SK-N-SH (cell line): ENCODE measurements around the gene SMYD4. TPM values are rescaled to one million over a fixed set of nuclear protein-coding genes. Genes with fewer than 3 reads are reported as not detected.

Source experiments
- CTCF ChIA-PET: fragments of 300-600, 350-600 bp; formaldehyde crosslinking; extraction: SDS; loops from one replicate; lab custom pipeline; 2021; lab: Yijun Ruan, JAX
- POLR2A ChIA-PET: fragments of 350-600 bp; sonication (Branson Sonifier 250); formaldehyde crosslinking; extraction: SDS; loops from one replicate; lab custom pipeline; 2020; ENCODE audit warnings: antibody characterized with exemption, inconsistent platforms; lab: Yijun Ruan, JAX
- DNase-seq: peaks from one replicate; pipeline ENCODE4 v3.0.0; 2012
- H2AFZ ChIP-seq: fragments of 200-600 bp; sonication (generic); 2 replicates; pipeline ENCODE4 v1.8.1; 2016; ENCODE audit warnings: antibody characterized with exemption, mild to moderate bottlenecking, low read depth
- H3F3A ChIP-seq: fragments of 200-600 bp; sonication (generic); replicated peaks from 2 replicates; pipeline ENCODE3; 2016; ENCODE audit warnings: antibody characterized with exemption, mild to moderate bottlenecking; ENCODE audit not compliant: insufficient read depth
- H3K27ac ChIP-seq, 2 experiments: fragments of 200-500 bp in 1 of 2; fragments of 200-600 bp in 1 of 2; sonication (Bioruptor generic) in 1 of 2; sonication (generic), shearing (Covaris generic) in 1 of 2; 2 replicates each; pipeline versions ENCODE4 v1.5.1 to v1.6.1; 2014 to 2016; ENCODE audit warnings: low read depth in 2 of 2, inconsistent platforms in 1 of 2, low read length in 1 of 2, mild to moderate bottlenecking in 1 of 2, mixed read lengths in 1 of 2
- H3K27me3 ChIP-seq: fragments of 200-600 bp; sonication (generic), shearing (Covaris generic); 2 replicates; pipeline ENCODE4 v1.6.1; 2016; ENCODE audit warnings: mixed run types; ENCODE audit not compliant: insufficient read depth
- H3K36me3 ChIP-seq, 2 experiments: fragments of 200-500 bp in 1 of 2; fragments of 200-600 bp in 1 of 2; sonication (Bioruptor generic) in 1 of 2; sonication (generic) in 1 of 2; replicated peaks in 1 of 2; 2 replicates each; pipeline versions ENCODE3 to v1.5.1; 2014 to 2016; ENCODE audit warnings: low read length in 1 of 2, mild to moderate bottlenecking in 1 of 2; ENCODE audit not compliant: insufficient read depth in 2 of 2, control insufficient read depth in 1 of 2
- H3K4me1 ChIP-seq, 2 experiments: fragments of 200-500 bp in 1 of 2; fragments of 200-600 bp in 1 of 2; sonication (Bioruptor generic) in 1 of 2; sonication (generic), shearing (Covaris generic) in 1 of 2; 2 replicates each; pipeline versions ENCODE4 v1.5.1 to v1.6.1; 2014 to 2016; ENCODE audit warnings: low read depth in 1 of 2, low read length in 1 of 2, mixed run types in 1 of 2; ENCODE audit not compliant: insufficient read depth in 2 of 2, control insufficient read depth in 1 of 2
- H3K4me2 ChIP-seq: fragments of 200-600 bp; sonication (generic), shearing (Covaris generic); 2 replicates; pipeline ENCODE4 v1.6.1; 2017; ENCODE audit warnings: mixed run types
- H3K4me3 ChIP-seq, 2 experiments: fragments of 200-500 bp in 1 of 2; fragments of 200-600 bp in 1 of 2; sonication (Bioruptor generic) in 1 of 2; sonication (generic), shearing (Covaris generic) in 1 of 2; 2 replicates each; pipeline versions ENCODE4 v1.5.1 to v1.8.1; 2014 to 2016; ENCODE audit warnings: low read depth in 2 of 2, inconsistent platforms in 1 of 2, low read length in 1 of 2, mild to moderate bottlenecking in 1 of 2, mixed read lengths in 1 of 2, moderate library complexity in 1 of 2
- H3K79me2 ChIP-seq: fragments of 200-600 bp; sonication (generic); 2 replicates; pipeline ENCODE4 v1.8.1; 2017; ENCODE audit warnings: mild to moderate bottlenecking; ENCODE audit not compliant: insufficient read depth
- H3K9ac ChIP-seq: fragments of 200-600 bp; sonication (generic); 2 replicates; pipeline ENCODE4 v1.6.1; 2017; ENCODE audit warnings: mixed run types
- H3K9me2 ChIP-seq: fragments of 200-600 bp; sonication (generic); 2 replicates; pipeline ENCODE4 v1.6.1; 2017; ENCODE audit warnings: mixed run types
- H3K9me3 ChIP-seq: fragments of 200-600 bp; sonication (generic); 2 replicates; pipeline ENCODE4 v1.6.1; 2017; ENCODE audit warnings: mixed run types, mild to moderate bottlenecking, moderate library complexity
- H4K20me1 ChIP-seq: fragments of 200-600 bp; sonication (generic); 2 replicates; pipeline ENCODE4 v1.6.1; 2017; ENCODE audit warnings: mild to moderate bottlenecking, mixed run types; ENCODE audit not compliant: insufficient read depth
- FOSL2 ChIP-seq: IDR thresholded peaks from 2 replicates; pipeline ENCODE4 v1.4.0; 2012; ENCODE audit warnings: low read depth, mild to moderate bottlenecking, moderate library complexity, borderline replicate concordance
- GABPA ChIP-seq: IDR thresholded peaks from 2 replicates; pipeline ENCODE4 v1.4.0; 2012; ENCODE audit warnings: low read depth, mild to moderate bottlenecking
- NRF1 ChIP-seq: IDR thresholded peaks from 2 replicates; pipeline ENCODE4 v1.6.1; 2012; ENCODE audit warnings: low read depth, mild to moderate bottlenecking, low read length
- POLR2AphosphoS5 ChIP-seq: IDR thresholded peaks from 2 replicates; pipeline ENCODE4 v1.6.1; 2012; ENCODE audit warnings: low read depth, low read length
- REST ChIP-seq: IDR thresholded peaks from 2 replicates; pipeline ENCODE4 v1.6.1; 2012; ENCODE audit warnings: mild to moderate bottlenecking, low read depth, low read length, moderate library complexity
- USF1 ChIP-seq: IDR thresholded peaks from 2 replicates; pipeline ENCODE4 v1.4.0; 2012; ENCODE audit warnings: low read depth, borderline replicate concordance
- WGBS: methylation state at CpG from one replicate; pipeline ENCODE4 v1.1.6; 2017; ENCODE audit warnings: low lambda C conversion rate; 5-methylcytosine and 5-hydroxymethylcytosine counted together
- polyA plus RNA-seq, 3 experiments: library from polyadenylated mRNA; depleted of rRNA; stranded (reverse); fragments of >200 nt; gene quantifications; 2 replicates each; pipeline ENCODE4 v1.2.3, GENCODE V29; 2012
- TF ChIP-seq, protein P1 (sequence below): IDR thresholded peaks from 2 replicates; pipeline ENCODE4 v1.4.0; 2012; ENCODE audit warnings: low read depth, borderline replicate concordance
- TF ChIP-seq, protein P2 (sequence below): fragments of 200-600 bp; sonication (generic); IDR thresholded peaks from 2 replicates; pipeline ENCODE4 v1.6.1; 2017; ENCODE audit warnings: antibody characterized with exemption, mild to moderate bottlenecking, moderate library complexity

The SMYD4 gene
- polyA plus RNA-seq, 1 of the 3 experiments (the other 2 are of a cell fraction): 4.9 TPM

DNA sequence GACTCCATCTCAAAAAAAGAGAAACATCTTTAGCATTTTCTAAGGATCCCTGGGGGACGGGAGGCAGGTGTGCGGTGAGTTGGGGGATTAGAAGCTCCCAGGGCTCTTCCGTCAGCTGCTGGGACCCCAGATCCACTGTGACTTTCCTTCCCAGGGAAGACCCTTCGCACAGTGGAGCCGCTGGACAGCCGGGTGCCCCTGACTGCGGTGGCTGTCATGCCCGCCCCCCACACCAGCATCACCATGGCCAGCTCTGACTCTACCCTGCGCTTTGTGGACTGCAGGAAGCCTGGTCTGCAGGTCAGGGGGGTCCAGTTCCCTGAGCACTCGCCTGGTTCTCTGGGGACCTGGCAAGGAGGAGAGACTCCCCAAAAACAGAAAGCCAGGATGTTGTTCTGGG is 94.3 kb downstream of the SMYD4 start:
- H3K4me1 ChIP-seq: no peaks in the 10 kb centered on the region; a peak in 1 of 4 replicates
- no peak overlapping the region for H2AFZ ChIP-seq
- no peak overlapping the region for H3K9ac ChIP-seq
- no peaks in the 10 kb centered on the region for H3K9me2 ChIP-seq
- ChIA-PET CTCF (no interaction called here), POLR2A (no interaction called here)
- 96% methylated on average over 9 of the region's 10 CpGs for WGBS
- no peak overlapping the region for H3K27ac ChIP-seq
- no peaks in the 10 kb centered on the region for H4K20me1 ChIP-seq
- no peaks in the 10 kb centered on the region for H3K9me3 ChIP-seq
- no peaks in the 10 kb centered on the region for H3F3A ChIP-seq
- H3K79me2 ChIP-seq: no peaks in the 10 kb centered on the region
- no peak overlapping the region for H3K4me3 ChIP-seq
- no peak for TF ChIP-seq GABPA
- TF ChIP-seq USF1: no peak
- TF ChIP-seq, protein P1, sequence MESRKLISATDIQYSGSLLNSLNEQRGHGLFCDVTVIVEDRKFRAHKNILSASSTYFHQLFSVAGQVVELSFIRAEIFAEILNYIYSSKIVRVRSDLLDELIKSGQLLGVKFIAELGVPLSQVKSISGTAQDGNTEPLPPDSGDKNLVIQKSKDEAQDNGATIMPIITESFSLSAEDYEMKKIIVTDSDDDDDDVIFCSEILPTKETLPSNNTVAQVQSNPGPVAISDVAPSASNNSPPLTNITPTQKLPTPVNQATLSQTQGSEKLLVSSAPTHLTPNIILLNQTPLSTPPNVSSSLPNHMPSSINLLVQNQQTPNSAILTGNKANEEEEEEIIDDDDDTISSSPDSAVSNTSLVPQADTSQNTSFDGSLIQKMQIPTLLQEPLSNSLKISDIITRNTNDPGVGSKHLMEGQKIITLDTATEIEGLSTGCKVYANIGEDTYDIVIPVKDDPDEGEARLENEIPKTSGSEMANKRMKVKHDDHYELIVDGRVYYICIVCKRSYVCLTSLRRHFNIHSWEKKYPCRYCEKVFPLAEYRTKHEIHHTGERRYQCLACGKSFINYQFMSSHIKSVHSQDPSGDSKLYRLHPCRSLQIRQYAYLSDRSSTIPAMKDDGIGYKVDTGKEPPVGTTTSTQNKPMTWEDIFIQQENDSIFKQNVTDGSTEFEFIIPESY: no peak
- TF ChIP-seq FOSL2: no peak
- TF ChIP-seq NRF1: no peak
- TF ChIP-seq POLR2AphosphoS5: no peak
- TF ChIP-seq REST: no peak
- TF ChIP-seq, protein P2, sequence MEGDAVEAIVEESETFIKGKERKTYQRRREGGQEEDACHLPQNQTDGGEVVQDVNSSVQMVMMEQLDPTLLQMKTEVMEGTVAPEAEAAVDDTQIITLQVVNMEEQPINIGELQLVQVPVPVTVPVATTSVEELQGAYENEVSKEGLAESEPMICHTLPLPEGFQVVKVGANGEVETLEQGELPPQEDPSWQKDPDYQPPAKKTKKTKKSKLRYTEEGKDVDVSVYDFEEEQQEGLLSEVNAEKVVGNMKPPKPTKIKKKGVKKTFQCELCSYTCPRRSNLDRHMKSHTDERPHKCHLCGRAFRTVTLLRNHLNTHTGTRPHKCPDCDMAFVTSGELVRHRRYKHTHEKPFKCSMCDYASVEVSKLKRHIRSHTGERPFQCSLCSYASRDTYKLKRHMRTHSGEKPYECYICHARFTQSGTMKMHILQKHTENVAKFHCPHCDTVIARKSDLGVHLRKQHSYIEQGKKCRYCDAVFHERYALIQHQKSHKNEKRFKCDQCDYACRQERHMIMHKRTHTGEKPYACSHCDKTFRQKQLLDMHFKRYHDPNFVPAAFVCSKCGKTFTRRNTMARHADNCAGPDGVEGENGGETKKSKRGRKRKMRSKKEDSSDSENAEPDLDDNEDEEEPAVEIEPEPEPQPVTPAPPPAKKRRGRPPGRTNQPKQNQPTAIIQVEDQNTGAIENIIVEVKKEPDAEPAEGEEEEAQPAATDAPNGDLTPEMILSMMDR: no peak
- no peak for DNase-seq
- no peak overlapping the region for H3K4me2 ChIP-seq
- no peaks in the 10 kb centered on the region for H3K27me3 ChIP-seq
- peaks cover 0 to 19% of the 10 kb centered on the region in 2 experiments for H3K36me3 ChIP-seq
